ENCODE data around the gene AFAP1.

The AFAP1 gene

DNA sequence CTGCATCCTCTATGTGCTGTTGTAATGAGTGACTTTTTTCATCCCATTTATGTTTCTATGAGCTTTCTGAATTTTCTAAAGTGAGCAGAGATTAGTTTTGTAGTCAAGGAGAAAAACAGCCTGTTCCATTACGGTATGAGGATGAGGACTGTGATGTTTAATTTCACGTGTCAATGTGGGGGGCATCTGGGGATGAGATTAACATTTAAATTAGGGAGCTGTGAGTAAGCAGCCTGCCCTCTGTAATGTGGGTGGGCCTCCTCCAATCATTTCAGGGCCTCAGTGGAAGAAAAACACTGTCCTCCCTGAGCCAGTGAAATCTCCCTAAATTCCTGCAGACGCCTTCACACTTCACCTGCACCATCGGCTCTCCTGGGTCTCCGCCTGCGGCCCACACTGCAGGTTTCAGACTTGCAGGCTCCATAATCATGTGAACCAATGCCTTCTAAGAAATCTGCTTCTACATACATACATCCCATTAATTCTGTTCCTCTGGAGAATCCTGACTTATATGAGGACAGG, 121.7 kb downstream of the AFAP1 start:
- DNase-seq: no peak

DNA sequence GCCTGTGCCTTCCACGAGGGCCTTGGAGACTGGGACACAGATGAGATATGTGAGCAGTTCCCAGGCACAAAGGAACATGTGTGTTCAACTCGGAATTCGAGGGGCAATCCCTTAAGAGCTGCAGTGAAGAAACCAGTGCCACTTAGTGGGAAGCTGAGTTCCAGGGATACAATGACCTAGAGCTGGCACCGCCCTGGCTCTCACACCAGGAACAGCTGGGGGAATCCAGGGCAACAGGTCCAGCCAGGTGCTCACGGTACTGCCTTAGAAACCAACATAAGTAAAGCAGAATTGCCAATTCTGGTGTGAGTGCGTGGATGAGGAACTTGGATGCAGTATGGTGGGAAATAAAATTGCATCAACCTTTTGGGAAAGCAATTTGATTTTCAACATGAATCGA, 122.9 kb downstream of the AFAP1 start:
- no peak for DNase-seq

DNA sequence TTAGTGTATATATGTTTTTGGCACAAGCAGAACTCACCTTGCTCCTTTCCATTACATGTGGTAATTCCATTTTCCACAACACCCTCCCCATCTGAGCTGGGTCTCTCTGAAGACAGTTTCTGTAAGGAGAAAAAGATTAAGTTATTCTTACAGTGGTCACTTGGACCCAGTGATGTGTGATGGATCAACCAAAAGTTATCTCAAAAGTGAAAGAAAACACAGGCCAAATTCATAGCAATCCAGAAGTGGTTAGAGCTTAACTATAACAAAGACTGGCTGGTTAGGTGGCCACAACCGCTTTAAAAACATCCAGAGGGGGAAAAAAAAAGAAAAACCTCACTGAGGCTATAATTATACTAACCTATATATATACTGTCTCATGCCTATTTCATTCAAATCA, 123.7 kb downstream of the AFAP1 start:
- DNase-seq: no peak

DNA sequence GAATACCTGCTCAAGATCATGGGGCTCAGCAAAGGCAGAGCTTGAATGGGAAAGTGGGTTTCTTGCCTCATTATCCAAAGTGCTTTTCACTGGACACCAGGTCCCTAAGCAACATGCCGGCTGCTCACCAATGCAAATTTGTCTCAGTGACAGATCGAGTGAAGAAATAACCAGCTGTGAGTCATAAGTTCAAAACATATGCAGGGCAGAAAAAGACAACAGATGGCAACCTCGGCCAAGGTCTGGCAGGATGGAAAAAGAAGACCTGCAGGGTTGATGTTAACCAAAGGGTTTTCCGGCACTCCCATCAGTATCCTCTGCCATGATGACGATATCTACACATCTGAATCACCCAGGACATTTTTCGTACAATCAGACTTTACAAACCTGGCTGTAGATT, 124.1 kb downstream of the AFAP1 start:
- no peak for DNase-seq

DNA sequence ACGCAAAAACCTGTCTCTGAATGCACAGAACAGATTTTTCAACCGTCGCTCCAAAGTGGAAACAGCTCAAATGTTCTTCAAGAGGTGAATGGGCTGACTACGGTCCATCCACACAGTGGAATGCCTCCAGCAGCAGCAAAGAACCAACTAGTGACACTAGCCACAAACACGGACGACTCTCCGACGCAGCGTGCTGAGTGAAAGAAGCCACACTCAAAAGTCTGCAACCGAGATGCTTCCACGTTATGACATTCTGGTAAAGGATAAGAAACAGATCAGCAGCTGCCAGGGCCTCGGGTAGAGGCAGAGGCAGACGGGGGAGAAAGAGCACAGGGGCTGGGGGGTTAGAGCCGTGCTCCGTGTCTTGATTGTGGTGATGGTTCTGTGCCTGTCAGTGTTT, 125.2 kb downstream of the AFAP1 start:
- no peak for DNase-seq

GRCh38 chr4:7813674-7814073, 126.0 kb downstream of the AFAP1 start:
- peak; percentile 65 for DNase-seq

- DNase-seq: no peak
These were observed 126.7 kb downstream of the AFAP1 start for GRCh38 chr4:7812921-7813320.

DNA sequence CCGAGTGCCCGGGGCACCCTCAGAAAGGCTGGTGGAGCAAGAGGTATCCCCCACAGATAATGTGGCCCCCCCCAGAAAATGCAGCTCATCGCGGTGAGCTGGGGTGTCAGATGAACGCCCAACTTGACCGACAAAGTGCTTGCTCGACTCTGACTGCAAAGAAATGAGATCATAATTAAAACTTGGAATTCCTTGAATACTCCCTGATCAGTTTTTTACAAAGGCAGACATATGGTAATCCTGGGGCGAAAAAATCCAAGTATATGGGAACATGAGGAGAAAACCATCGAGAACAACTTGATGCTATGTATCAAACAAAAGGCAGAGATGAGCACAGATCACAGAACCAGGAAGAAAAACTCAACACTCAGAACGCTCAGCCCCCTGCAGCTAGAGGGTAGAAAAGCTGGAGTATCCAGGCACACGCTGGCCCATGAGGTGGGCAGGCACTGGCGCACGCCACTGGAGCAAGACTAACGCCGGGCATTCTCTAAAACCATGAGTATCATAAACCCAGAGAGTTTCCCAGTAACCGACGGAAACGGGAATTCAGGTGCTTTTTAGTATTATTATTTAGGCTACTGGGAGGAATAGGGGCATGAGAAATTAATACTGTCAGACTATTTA, 127.3 kb downstream of the AFAP1 start:
- DNase-seq: no peak

DNA sequence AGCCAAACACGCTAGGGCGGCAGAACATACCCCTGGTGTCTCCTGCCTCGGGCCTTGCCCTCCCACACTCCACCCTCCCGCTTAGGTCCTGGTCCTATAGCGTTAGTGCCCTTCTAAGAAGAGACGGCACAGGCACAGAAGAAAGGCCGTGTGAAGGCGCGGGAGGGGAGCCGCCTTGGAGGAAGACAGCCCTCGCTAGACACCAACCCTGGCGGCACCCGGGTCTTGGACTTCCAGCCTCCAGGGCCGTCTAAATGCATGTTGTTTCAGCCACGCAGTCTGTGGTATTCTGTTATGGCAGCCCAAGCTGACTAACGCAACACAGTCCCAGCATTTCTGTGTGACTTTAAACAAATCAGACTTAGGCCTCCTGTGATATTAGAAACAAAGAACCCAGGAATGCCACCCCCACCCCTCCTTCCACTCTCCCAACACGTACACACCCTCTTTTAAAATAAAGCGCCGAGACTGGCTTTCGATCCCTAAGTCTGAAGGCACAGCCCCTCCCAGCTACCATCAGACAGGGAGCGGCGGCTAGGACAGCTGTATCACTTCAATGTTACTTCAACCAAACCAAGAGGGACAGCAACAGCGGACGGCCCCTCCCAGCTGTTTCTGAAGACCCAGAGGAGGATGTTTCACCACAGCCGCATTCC, 128.0 kb downstream of the AFAP1 start:
- no peak for DNase-seq

GRCh38 chr4:7810783-7811535, 128.7 kb downstream of the AFAP1 start:
- DNase-seq: peak; percentile 59

- no peak for DNase-seq
These were observed 130.9 kb downstream of the AFAP1 start for GRCh38 chr4:7808752-7809151.

GRCh38 chr4:7808181-7808580, 131.5 kb downstream of the AFAP1 start:
- DNase-seq: no peak

GRCh38 chr4:7807351-7807921, 132.2 kb downstream of the AFAP1 start:
- no peak for DNase-seq

DNA sequence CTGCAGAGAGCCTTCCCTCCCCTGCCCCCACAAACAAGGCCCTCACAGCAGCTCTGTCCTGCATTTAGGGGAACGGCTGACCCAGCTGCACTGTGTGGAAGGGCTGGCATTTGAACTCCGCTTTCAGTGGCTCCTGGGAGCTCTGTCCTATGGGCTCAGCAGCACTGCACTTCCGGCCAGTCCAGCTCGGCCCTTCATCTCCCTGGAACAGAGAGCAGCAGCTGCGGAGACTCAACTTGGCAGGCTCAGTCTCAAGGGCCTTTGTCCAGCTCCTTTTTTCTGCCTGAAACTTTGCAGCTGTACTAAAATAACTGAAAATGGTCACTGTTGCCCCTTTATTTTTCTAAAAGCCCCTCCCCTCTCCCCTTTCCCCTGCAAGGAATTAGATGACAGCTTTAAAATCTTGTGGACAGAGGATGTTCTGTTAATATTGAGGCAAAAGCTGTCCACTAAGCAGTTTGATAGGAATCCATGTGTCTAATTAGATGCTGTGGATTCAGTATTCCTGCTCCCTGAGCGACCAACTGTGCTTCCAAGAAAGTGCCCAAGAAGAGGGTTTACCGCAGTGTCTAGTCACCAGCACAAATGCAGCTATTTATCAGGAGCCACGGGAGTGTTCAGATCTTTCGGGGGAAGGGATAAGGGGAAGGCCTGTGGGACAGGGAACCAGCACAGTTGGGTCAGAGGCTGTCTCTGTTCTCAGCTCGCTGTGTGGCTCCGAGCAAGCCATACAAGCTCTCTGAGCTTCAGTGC, 133.1 kb downstream of the AFAP1 start:
- no peak for DNase-seq

- DNase-seq: peak; percentile 22
These were observed 133.9 kb downstream of the AFAP1 start for GRCh38 chr4:7805533-7806337.

- DNase-seq: no peak
These were observed 134.8 kb downstream of the AFAP1 start for GRCh38 chr4:7804756-7805385.

DNA sequence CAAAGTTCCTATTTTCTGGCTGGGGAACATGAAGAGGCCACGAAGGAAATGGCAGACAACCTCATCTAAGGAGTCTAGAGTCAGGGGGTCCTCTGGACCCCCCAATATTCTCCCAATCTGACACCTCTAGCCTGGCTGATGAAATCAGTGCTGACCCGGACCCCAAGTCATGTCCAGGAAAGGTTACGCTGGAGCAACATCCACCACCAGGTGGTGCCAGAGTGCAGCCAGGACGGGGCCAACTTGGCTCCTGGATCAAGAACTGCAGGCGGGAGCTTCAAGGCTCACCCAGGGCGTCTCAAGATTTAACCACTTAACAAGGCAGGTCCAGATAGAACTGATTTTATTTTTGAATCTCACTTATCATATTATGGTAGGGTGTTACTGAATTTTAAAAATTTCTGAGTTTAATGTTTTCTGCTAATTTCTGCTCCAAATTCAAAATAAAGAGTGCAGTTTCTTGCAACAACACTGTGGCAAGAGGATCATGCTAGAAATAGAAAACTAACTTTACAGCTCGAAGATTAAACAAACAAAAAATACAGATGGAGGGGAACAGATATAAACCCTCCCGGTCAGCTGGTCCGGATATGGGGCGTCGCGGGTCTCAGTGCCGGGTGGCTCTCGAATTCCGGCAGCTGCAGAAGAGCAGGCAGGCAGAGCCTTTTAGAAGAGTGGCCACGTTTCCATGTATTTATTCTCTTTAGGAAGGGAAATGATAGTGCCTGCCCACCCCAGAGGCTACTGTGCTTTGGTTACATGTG, 135.5 kb downstream of the AFAP1 start:
- DNase-seq: peak; percentile 84

GRCh38 chr4:7803371-7803770, 136.3 kb downstream of the AFAP1 start:
- DNase-seq: no peak

DNA sequence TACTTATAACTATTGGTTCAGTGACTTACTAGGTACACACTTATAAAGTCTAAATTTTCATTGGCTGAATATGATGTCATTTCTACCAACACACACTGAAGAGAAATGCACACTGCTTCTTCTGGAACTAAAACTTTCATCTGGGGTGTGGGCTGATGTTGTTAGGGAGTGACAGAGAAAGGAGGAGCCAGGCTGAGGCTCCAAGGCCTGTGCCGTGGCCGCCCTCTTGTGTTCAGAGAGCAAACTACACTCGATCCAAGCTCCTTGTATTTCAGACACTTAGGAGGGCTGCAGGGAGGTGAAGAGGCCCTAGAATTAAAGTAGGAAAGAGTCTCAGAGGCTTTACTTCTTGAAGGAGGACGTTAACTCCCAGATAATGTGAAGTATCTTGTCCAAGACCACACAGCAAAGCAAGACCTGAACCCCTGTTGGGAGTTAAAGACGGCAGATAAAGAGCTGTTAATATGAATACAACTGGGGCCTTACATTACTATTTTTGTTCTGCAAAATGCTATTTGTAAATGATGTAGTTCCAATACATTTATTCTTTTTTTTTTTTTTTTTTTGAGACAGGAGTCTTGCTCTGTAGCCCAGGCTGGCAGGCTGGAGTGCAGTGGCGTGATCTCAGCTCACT, 137.5 kb downstream of the AFAP1 start:
- peak; percentile 87 for DNase-seq

DNA sequence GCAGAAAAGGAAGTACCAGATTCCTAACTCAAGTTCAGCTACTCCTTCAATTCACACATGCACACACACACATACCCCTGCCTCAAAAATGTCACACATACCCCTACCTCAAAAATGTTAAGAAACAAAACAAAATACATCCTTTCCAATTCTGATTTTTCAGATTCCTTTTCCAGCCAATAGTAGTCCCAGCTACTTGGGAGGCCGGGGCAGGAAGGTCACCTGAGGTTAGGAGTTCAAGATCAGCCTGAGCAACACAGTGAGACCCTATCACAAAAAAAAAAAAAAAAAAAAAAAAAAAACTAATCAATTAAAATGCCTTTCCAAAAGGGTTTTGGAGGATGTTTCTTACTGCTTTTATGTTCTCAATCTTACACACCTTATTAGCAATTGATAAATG, 138.0 kb downstream of the AFAP1 start:
- no peak for DNase-seq
